HepG2 (cell line): Measurements from ENCODE around the gene RTN3.

Experiments used
- FIP1L1 ChIP-seq: fragments of 200-400 bp; formaldehyde crosslinking; IDR thresholded peaks from 2 replicates; pipeline ENCODE4 v1.6.1; 2018; ENCODE audit warnings: low read depth, mild to moderate bottlenecking, low read length, moderate library complexity, borderline replicate concordance; ENCODE audit not compliant: insufficient read depth
- MYC ChIP-seq: sonication (generic); formaldehyde crosslinking; IDR thresholded peaks from 2 replicates; pipeline ENCODE4 v1.9.0; 2021; ENCODE audit warnings: missing genetic modification reagents, borderline replicate concordance

DNA sequence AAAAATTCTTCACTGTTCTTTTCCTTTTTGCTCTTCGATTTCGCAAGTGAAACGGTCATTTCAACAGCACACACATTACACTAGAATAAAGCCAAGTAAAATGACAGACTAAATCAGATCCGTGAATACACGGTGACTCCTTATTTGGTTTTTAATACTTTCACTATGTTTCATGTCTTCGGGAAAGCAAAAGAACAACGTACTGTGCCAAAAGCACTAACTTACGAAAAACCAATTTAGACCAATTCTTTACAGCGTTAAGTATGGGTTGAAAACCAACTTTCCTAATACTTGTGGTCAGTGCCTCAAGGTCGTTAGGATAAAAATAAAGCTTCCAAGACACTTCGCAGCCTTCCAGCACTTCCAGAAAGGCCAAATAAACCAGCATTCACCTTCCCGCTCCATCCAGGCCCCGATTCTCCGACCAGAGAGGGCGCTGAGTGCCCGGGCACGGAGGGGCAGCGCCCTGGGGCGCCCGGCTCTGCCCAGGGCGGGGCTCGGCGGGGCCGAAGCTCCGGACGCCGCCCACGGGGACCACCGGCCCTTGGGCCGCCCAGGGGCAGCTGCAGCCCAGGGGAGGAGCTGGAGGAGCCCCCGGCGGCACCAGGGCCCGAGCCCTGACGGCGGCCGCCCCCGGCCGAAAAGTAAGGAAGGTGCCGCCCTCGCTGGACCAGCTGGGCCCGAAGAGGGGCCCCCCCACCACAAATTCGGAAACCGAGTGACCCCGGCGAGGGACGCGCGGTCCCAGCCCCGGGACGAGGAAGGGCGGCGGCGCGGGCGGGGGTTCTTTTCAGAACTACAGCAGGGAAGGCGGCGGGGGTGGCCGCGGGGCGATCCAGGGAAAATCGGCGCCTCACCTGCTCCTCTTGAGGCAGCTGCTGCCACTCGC is 10.6 kb upstream of the RTN3 start:
- no peak for TF ChIP-seq MYC
- TF ChIP-seq FIP1L1, result no peak
